Neural progenitor cell (in vitro differentiated cells): Measurements from ENCODE around the gene S100A14.

ENCODE experiments used
- EZH2 ChIP-seq: fragments of 200-600 bp; sonication (generic); IDR thresholded peaks from 2 replicates; pipeline ENCODE4 v1.6.1; 2017; ENCODE audit warnings: antibody characterized with exemption, mild to moderate bottlenecking, moderate library complexity
- TF ChIP-seq, protein P1 (sequence below): fragments of 200-600 bp; sonication (generic); IDR thresholded peaks from 2 replicates; pipeline ENCODE4 v1.5.1; 2017; ENCODE audit warnings: antibody characterized with exemption, mild to moderate bottlenecking

DNA sequence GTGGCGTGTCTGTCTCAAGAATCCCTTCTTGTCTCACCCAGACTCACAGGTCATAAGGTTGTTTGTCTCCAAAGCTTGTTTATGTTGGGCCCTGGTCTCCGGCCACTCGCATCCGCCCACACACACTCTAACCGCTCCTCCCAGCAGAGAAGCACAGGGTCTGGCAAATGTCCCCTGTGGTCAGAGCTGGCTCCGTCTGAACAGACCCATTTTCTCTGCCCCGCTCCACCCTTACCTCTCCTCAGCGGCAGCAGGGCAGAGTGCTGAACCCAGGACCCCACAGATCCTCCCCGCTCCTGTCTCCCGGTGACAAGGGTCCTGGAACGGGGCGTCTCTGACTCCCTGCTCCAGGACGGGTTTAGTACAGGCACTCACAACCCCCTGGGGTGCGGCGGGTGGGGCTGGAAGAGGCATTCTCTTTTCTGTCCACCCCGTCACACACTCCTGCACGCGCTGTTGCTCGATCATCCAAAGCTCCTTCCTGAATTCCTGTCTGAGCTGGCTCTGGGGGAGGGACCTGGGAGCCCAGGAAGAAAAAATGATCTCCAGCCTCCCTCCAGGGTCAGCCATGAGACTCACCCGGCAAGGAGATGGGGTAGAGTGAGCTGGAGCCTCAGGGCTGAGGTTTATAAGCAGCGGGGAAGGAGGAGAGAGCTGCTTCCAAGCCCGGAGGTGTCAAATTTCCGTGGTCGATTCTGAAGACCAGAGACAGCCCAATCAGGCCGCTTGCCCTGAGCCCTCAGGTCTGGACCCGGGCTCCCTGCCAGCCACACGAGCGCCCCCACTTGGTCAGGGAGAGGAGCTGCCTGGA is 11.0 kb upstream of the S100A14 start, which contains the start of gene S100A13:
- TF ChIP-seq, protein P1, sequence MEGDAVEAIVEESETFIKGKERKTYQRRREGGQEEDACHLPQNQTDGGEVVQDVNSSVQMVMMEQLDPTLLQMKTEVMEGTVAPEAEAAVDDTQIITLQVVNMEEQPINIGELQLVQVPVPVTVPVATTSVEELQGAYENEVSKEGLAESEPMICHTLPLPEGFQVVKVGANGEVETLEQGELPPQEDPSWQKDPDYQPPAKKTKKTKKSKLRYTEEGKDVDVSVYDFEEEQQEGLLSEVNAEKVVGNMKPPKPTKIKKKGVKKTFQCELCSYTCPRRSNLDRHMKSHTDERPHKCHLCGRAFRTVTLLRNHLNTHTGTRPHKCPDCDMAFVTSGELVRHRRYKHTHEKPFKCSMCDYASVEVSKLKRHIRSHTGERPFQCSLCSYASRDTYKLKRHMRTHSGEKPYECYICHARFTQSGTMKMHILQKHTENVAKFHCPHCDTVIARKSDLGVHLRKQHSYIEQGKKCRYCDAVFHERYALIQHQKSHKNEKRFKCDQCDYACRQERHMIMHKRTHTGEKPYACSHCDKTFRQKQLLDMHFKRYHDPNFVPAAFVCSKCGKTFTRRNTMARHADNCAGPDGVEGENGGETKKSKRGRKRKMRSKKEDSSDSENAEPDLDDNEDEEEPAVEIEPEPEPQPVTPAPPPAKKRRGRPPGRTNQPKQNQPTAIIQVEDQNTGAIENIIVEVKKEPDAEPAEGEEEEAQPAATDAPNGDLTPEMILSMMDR, result peak; percentile 90
- no peak for TF ChIP-seq EZH2
